IPS-15b (cell line): ENCODE data around the gene WBP11.

Experiments
- H3K27me3 ChIP-seq: one replicate; pipeline ENCODE4 v1.6.1; 2013; ENCODE audit warnings: low read length; ENCODE audit not compliant: control insufficient read depth, insufficient read depth
- H3K36me3 ChIP-seq: one replicate; pipeline ENCODE4 v1.6.1; 2013; ENCODE audit warnings: low read length; ENCODE audit not compliant: control insufficient read depth, insufficient read depth
- H3K4me1 ChIP-seq: one replicate; pipeline ENCODE4 v1.6.1; 2013; ENCODE audit warnings: mild to moderate bottlenecking, low read length; ENCODE audit not compliant: control insufficient read depth, insufficient read depth
- H3K4me3 ChIP-seq: one replicate; pipeline ENCODE4 v1.5.1; 2013; ENCODE audit warnings: low read depth, low read length
- H3K9ac ChIP-seq: one replicate; pipeline ENCODE4 v1.6.1; 2013; ENCODE audit warnings: low read depth, mild to moderate bottlenecking, low read length
- H3K9me3 ChIP-seq: one replicate; pipeline ENCODE4 v1.6.1; 2013; ENCODE audit warnings: mild to moderate bottlenecking, low read length; ENCODE audit not compliant: control insufficient read depth, insufficient read depth

Gene WBP11

GRCh38 chr12:14840616-14841015 is 37.3 kb upstream of the WBP11 start:
- no peaks in the 10 kb centered on the region for H3K36me3 ChIP-seq
- no peaks in the 10 kb centered on the region for H3K4me1 ChIP-seq
- no peak overlapping the region for H3K4me3 ChIP-seq
- no peaks in the 10 kb centered on the region for H3K27me3 ChIP-seq
- H3K9me3 ChIP-seq, result no peaks in the 10 kb centered on the region
- no peak overlapping the region for H3K9ac ChIP-seq

- Histone ChIP-seq H3K4me1 (no peaks in the 10 kb centered on the region), H3K9ac (no peak overlapping the region), H3K4me3 (no peak overlapping the region), H3K36me3 (no peaks in the 10 kb centered on the region), H3K9me3 (no peaks in the 10 kb centered on the region), H3K27me3 (no peaks in the 10 kb centered on the region)
Observed at GRCh38 chr12:14839262-14839661, 36.0 kb upstream of the WBP11 start.

- Histone ChIP-seq H3K9ac (no peak overlapping the region), H3K36me3 (no peaks in the 10 kb centered on the region), H3K4me3 (no peak overlapping the region), H3K27me3 (no peaks in the 10 kb centered on the region), H3K4me1 (no peaks in the 10 kb centered on the region), H3K9me3 (no peaks in the 10 kb centered on the region)
Observed at GRCh38 chr12:14836336-14837210, 33.3 kb upstream of the WBP11 start.

GRCh38 chr12:14834509-14834908 is 31.2 kb upstream of the WBP11 start:
- Histone ChIP-seq H3K27me3 (no peaks in the 10 kb centered on the region), H3K36me3 (no peaks in the 10 kb centered on the region), H3K4me3 (no peak overlapping the region), H3K9ac (no peak overlapping the region), H3K9me3 (no peaks in the 10 kb centered on the region), H3K4me1 (no peaks in the 10 kb centered on the region)

- no peaks in the 10 kb centered on the region for H3K4me1 ChIP-seq
- H3K4me3 ChIP-seq, result no peak overlapping the region
- H3K27me3 ChIP-seq, result no peaks in the 10 kb centered on the region
- H3K9me3 ChIP-seq, result no peaks in the 10 kb centered on the region
- no peaks in the 10 kb centered on the region for H3K36me3 ChIP-seq
- no peak overlapping the region for H3K9ac ChIP-seq
Observed at GRCh38 chr12:14833952-14834351, 30.7 kb upstream of the WBP11 start.

- Histone ChIP-seq H3K4me3 (no peak overlapping the region), H3K4me1 (no peaks in the 10 kb centered on the region), H3K36me3 (no peaks in the 10 kb centered on the region), H3K27me3 (no peaks in the 10 kb centered on the region), H3K9ac (no peak overlapping the region), H3K9me3 (no peaks in the 10 kb centered on the region)
Observed at GRCh38 chr12:14833336-14833735, 30.1 kb upstream of the WBP11 start.

- Histone ChIP-seq H3K27me3 (no peaks in the 10 kb centered on the region), H3K9ac (no peak overlapping the region), H3K4me1 (no peaks in the 10 kb centered on the region), H3K4me3 (no peak overlapping the region), H3K36me3 (no peaks in the 10 kb centered on the region), H3K9me3 (no peaks in the 10 kb centered on the region)
Observed at GRCh38 chr12:14828892-14829291, 25.6 kb upstream of the WBP11 start.

- no peak overlapping the region for H3K9ac ChIP-seq
- H3K9me3 ChIP-seq, result no peaks in the 10 kb centered on the region
- H3K36me3 ChIP-seq, result no peaks in the 10 kb centered on the region
- H3K4me1 ChIP-seq, result no peaks in the 10 kb centered on the region
- H3K27me3 ChIP-seq, result no peaks in the 10 kb centered on the region
- no peak overlapping the region for H3K4me3 ChIP-seq
Observed at GRCh38 chr12:14827043-14827442, 23.8 kb upstream of the WBP11 start.

GRCh38 chr12:14826491-14826890 is 23.2 kb upstream of the WBP11 start:
- Histone ChIP-seq H3K9ac (no peak overlapping the region), H3K4me3 (no peak overlapping the region), H3K9me3 (no peaks in the 10 kb centered on the region), H3K4me1 (no peaks in the 10 kb centered on the region), H3K36me3 (no peaks in the 10 kb centered on the region), H3K27me3 (no peaks in the 10 kb centered on the region)

- no peaks in the 10 kb centered on the region for H3K36me3 ChIP-seq
- no peaks in the 10 kb centered on the region for H3K4me1 ChIP-seq
- H3K27me3 ChIP-seq, result no peaks in the 10 kb centered on the region
- no peak overlapping the region for H3K4me3 ChIP-seq
- no peak overlapping the region for H3K9ac ChIP-seq
- H3K9me3 ChIP-seq, result no peaks in the 10 kb centered on the region
Observed at GRCh38 chr12:14825256-14825655, 22.0 kb upstream of the WBP11 start.

GRCh38 chr12:14824012-14824634 is 20.8 kb upstream of the WBP11 start:
- no peaks in the 10 kb centered on the region for H3K9me3 ChIP-seq
- no peak overlapping the region for H3K9ac ChIP-seq
- H3K4me1 ChIP-seq, result no peaks in the 10 kb centered on the region
- H3K27me3 ChIP-seq, result no peaks in the 10 kb centered on the region
- no peaks in the 10 kb centered on the region for H3K36me3 ChIP-seq
- no peak overlapping the region for H3K4me3 ChIP-seq

- Histone ChIP-seq H3K27me3 (no peaks in the 10 kb centered on the region), H3K9ac (no peak within 1 kb of the TSS), H3K4me1 (no peaks in the 10 kb centered on the region), H3K36me3 (no peaks in the 10 kb centered on the region), H3K4me3 (no peak within 1 kb of the TSS), H3K9me3 (no peaks in the 10 kb centered on the region)
Observed at GRCh38 chr12:14814014-14814413, 10.7 kb upstream of the WBP11 start, which contains the start of gene SMCO3. Gene SMCO3, minus strand, starts transcription at chr12:14814182. Its CDS starts 7,502 bp downstream, at chr12:14806680.
